Cardiac septum (tissue), 1 donor: ENCODE results near the gene CHST10. TPM values are rescaled to one million over a fixed set of nuclear protein-coding genes. Genes with fewer than 3 reads are reported as not detected.
"Not testable (repeated sequence)": the region's sequence is repeated elsewhere in the genome, so short reads cannot be mapped to it uniquely, and the experiment has no call there.

Experiments used
- DNase-seq: peaks from one replicate; pipeline ENCODE4 v3.0.0-alpha.2; 2020; ENCODE audit warnings: low spot score
- intact Hi-C: fragments of 100-400 bp; cut with DNase I; formaldehyde crosslinking; loops from one replicate; pipeline ENCODE4 v1.14.0; 2022
- total RNA-seq: library from RNA; stranded (reverse); fragmentation: NEBNext Ultra II Directional; extraction: Animal tissue kit (Norgen Biotek cat#: 25700); gene quantifications from one replicate; pipeline ENCODE4 v1.2.1, GENCODE V29; 2021
- donor health status: DM: no; HTN: no; CAD: no.

The CHST10 gene
- total RNA-seq, 1 donor from 2014 or later = 7.8 TPM

- intact Hi-C loops = no loop called here
- DNase-seq = no peak
Observed at GRCh38 chr2:100397118-100397860, 20.2 kb downstream of the CHST10 start.

- no peak for DNase-seq
- intact Hi-C loops = no loop called here
Observed at GRCh38 chr2:100396483-100396882, 21.0 kb downstream of the CHST10 start.

GRCh38 chr2:100395532-100396350 is 21.7 kb downstream of the CHST10 start:
- intact Hi-C loops = no loop called here
- no peak for DNase-seq

GRCh38 chr2:100394111-100394641 is 23.3 kb downstream of the CHST10 start:
- intact Hi-C loops = no loop called here
- DNase-seq = no peak

- DNase-seq = no peak
- intact Hi-C loops = no loop called here
Observed at GRCh38 chr2:100393362-100393761, 24.1 kb downstream of the CHST10 start.

GRCh38 chr2:100392715-100393114 is 24.8 kb downstream of the CHST10 start:
- intact Hi-C loops = no loop called here

GRCh38 chr2:100391735-100392515 is 25.5 kb downstream of the CHST10 start:
- DNase-seq = no peak
- intact Hi-C loops = no loop called here

More at GRCh38 chr2:100392715-100393114, 24.8 kb downstream of the CHST10 start:
- DNase-seq = no peak

- intact Hi-C loops = no loop called here
- no peak for DNase-seq
Observed at GRCh38 chr2:100390001-100390940, 27.2 kb downstream of the CHST10 start.

GRCh38 chr2:100388703-100389102 is 28.8 kb downstream of the CHST10 start:
- intact Hi-C loops = no loop called here
- DNase-seq = no peak

- intact Hi-C loops = no loop called here
- no peak for DNase-seq
Observed at GRCh38 chr2:100383954-100384353, 33.5 kb downstream of the CHST10 start.

GRCh38 chr2:100383306-100383705 is 34.2 kb downstream of the CHST10 start:
- intact Hi-C loops = no loop called here

GRCh38 chr2:100381240-100381639 is 36.2 kb downstream of the CHST10 start:
- DNase-seq = no peak
- intact Hi-C loops = loop anchor here (1.0 kb wide), 1 partner anchor 120 kb away; no protein-coding TSS in a partner anchor

More at GRCh38 chr2:100383306-100383705, 34.2 kb downstream of the CHST10 start:
- DNase-seq = no peak

GRCh38 chr2:100380681-100381080 is 36.8 kb downstream of the CHST10 start:
- intact Hi-C loops = loop anchor here (1.0 kb wide), 1 partner anchor 119 kb away; no protein-coding TSS in a partner anchor
- no peak for DNase-seq

- intact Hi-C loops = no loop called here
- DNase-seq = no peak
Observed at GRCh38 chr2:100376836-100377235, 40.6 kb downstream of the CHST10 start.

- intact Hi-C loops = no loop called here
Observed at GRCh38 chr2:100367163-100367562, 50.3 kb downstream of the CHST10 start.

GRCh38 chr2:100365434-100365833 is 52.0 kb downstream of the CHST10 start:
- no peak for DNase-seq
- intact Hi-C loops = no loop called here

More at GRCh38 chr2:100367163-100367562, 50.3 kb downstream of the CHST10 start:
- DNase-seq = no peak

GRCh38 chr2:100362269-100362668 is 55.2 kb downstream of the CHST10 start:
- intact Hi-C loops = not testable (repeated sequence)

GRCh38 chr2:100359576-100359975 is 57.9 kb downstream of the CHST10 start:
- intact Hi-C loops = no loop called here
- DNase-seq = no peak

More at GRCh38 chr2:100362269-100362668, 55.2 kb downstream of the CHST10 start:
- DNase-seq = not testable (repeated sequence)
